HEK293T (cell line): Measurements from ENCODE around the gene EZR.

Source experiments
- ARNT ChIP-seq: fragments of 450-650 bp; IDR thresholded peaks from 2 replicates; pipeline ENCODE4 v1.6.1; 2017; ENCODE audit warnings: mild to moderate bottlenecking
- BHLHE40 ChIP-seq: fragments of 450-650 bp; IDR thresholded peaks from 2 replicates; pipeline ENCODE4 v1.6.1; 2016; ENCODE audit warnings: mild to moderate bottlenecking, moderate library complexity, borderline replicate concordance
- ELF4 ChIP-seq: fragments of 450-650 bp; IDR thresholded peaks from 2 replicates; pipeline ENCODE4 v1.6.1; 2017; ENCODE audit warnings: antibody characterized with exemption
- FOXA1 ChIP-seq: fragments of 450-650 bp; IDR thresholded peaks from 2 replicates; pipeline ENCODE4 v1.6.1; 2016; ENCODE audit warnings: mild to moderate bottlenecking
- FOXM1 ChIP-seq: fragments of 450-650 bp; IDR thresholded peaks from 2 replicates; pipeline ENCODE4 v1.6.1; 2017; ENCODE audit warnings: mild to moderate bottlenecking, borderline replicate concordance
- SP1 ChIP-seq: fragments of 450-650 bp; IDR thresholded peaks from 2 replicates; pipeline ENCODE4 v1.6.1; 2017
- SUZ12 ChIP-seq: fragments of 450-650 bp; IDR thresholded peaks from 2 replicates; pipeline ENCODE4 v1.6.1; 2016; ENCODE audit warnings: mild to moderate bottlenecking
- ZNF384 ChIP-seq: fragments of 450-650 bp; IDR thresholded peaks from 2 replicates; pipeline ENCODE4 v1.6.1; 2016

- TF ChIP-seq FOXM1 (no peak), BHLHE40 (no peak), SP1 (no peak), SUZ12 (no peak), ZNF384 (no peak), ELF4 (no peak), ARNT (no peak), FOXA1 (no peak)
Measured at GRCh38 chr6:158861686-158862381, 42.7 kb upstream of the EZR start.
